ENCODE measurements around the gene UMPS. TPM values are rescaled to one million over a fixed set of nuclear protein-coding genes. Genes with fewer than 3 reads are reported as not detected.

Gene UMPS
- total and polyA plus RNA-seq, 2 experiments from 2014 or later, result 29.8 to 38.7 TPM

GRCh38 chr3:124759666-124760401 lies 29.6 kb downstream of the UMPS start:
- Histone ChIP-seq H3K27me3 (replicated peaks; ENCODE audit: insufficient read depth) (no peaks in the 10 kb centered on the region), H3K4me3 (no peak overlapping the region), H2AFZ (no peak overlapping the region), H3K27ac (peak overlapping the region; percentile 29), H3K4me1 (ENCODE audit: insufficient read depth) (peaks cover 14% of the 10 kb centered on the region), H3K9me2 (ENCODE audit: insufficient read depth) (no peaks in the 10 kb centered on the region), H3F3A (ENCODE audit: insufficient read depth) (peaks cover 32% of the 10 kb centered on the region), H3K36me3 (ENCODE audit: low read depth) (peaks cover 21% of the 10 kb centered on the region; the same call in 1 of the 2 replicates), H3K4me2 (ENCODE audit: unreplicated experiment) (no peak overlapping the region), H3K9me3 (ENCODE audit: low read depth) (no peaks in the 10 kb centered on the region), H3K79me2 (ENCODE audit: insufficient read depth) (no peaks in the 10 kb centered on the region), H3K9ac (peak overlapping the region; percentile 23; the same call in 1 of the 2 replicates), H4K20me1 (ENCODE audit: insufficient read depth) (no peaks in the 10 kb centered on the region)
- TF ChIP-seq EZH2 (IDR thresholded peaks at IDR 0.05; ENCODE audit: insufficient read depth, poor library complexity, severe bottlenecking) (no peak), EZH2phosphoT487 (IDR thresholded peaks at IDR 0.05; ENCODE audit: insufficient read depth, low read depth) (no peak)
- WGBS, 2 experiments (ENCODE audit: low coverage in 1 of 2, low lambda C conversion rate in 2 of 2, missing lambda C conversion rate in 2 of 2), result 57 to 65% methylated on average over 13 to 14 of the region's 14 CpGs
- in situ Hi-C loops (cut with MboI), result loop anchor here (5.0 kb wide), 1 partner anchor 142 kb away; no protein-coding TSS in a partner anchor
- peak; percentile 41 for DNase-seq

DNA sequence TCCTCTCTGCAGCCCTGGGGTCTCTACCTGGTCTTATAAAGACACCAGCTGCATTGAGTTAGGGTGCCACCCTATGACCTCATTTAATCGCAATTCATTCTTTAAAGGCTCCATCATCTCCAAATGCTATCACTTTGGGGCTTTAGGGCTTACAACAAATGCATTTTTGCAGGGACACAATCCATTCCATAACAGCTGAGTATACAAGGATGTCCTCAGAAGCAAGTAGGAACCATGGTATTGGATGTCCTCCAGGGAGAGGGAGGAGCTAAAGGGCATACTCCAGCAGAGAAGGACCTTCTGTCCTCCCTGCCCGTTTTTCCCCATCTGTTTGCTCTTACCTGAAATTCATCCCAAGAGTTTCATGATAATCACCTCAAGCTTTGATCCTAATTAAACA lies 30.3 kb downstream of the UMPS start:
- no peak for TF ChIP-seq EZH2phosphoT487 (IDR thresholded peaks at IDR 0.05; ENCODE audit: insufficient read depth, low read depth)
- no peak for TF ChIP-seq EZH2 (IDR thresholded peaks at IDR 0.05; ENCODE audit: insufficient read depth, poor library complexity, severe bottlenecking)
- Histone ChIP-seq H3K4me1 (ENCODE audit: insufficient read depth) (peaks cover 14% of the 10 kb centered on the region), H3K27ac (peak overlapping the region; percentile 29), H2AFZ (no peak overlapping the region), H3K27me3 (replicated peaks; ENCODE audit: insufficient read depth) (no peaks in the 10 kb centered on the region), H3F3A (ENCODE audit: insufficient read depth) (peaks cover 32% of the 10 kb centered on the region), H3K9me2 (ENCODE audit: insufficient read depth) (no peaks in the 10 kb centered on the region), H3K36me3 (ENCODE audit: low read depth) (peaks cover 24% of the 10 kb centered on the region; the same call in 1 of the 2 replicates), H4K20me1 (ENCODE audit: insufficient read depth) (no peaks in the 10 kb centered on the region), H3K9me3 (ENCODE audit: low read depth) (no peaks in the 10 kb centered on the region), H3K79me2 (ENCODE audit: insufficient read depth) (no peaks in the 10 kb centered on the region), H3K4me2 (ENCODE audit: unreplicated experiment) (no peak overlapping the region), H3K9ac (peak overlapping the region; percentile 23; the same call in 1 of the 2 replicates), H3K4me3 (no peak overlapping the region)
- in situ Hi-C loops (cut with MboI), result loop anchor here (5.0 kb wide), 1 partner anchor 142 kb away; no protein-coding TSS in a partner anchor
- DNase-seq, result peak; percentile 78
- WGBS, 2 experiments (ENCODE audit: low coverage in 1 of 2, low lambda C conversion rate in 2 of 2, missing lambda C conversion rate in 2 of 2), result 44 to 55% methylated on average over 2 of the region's 2 CpGs

DNA sequence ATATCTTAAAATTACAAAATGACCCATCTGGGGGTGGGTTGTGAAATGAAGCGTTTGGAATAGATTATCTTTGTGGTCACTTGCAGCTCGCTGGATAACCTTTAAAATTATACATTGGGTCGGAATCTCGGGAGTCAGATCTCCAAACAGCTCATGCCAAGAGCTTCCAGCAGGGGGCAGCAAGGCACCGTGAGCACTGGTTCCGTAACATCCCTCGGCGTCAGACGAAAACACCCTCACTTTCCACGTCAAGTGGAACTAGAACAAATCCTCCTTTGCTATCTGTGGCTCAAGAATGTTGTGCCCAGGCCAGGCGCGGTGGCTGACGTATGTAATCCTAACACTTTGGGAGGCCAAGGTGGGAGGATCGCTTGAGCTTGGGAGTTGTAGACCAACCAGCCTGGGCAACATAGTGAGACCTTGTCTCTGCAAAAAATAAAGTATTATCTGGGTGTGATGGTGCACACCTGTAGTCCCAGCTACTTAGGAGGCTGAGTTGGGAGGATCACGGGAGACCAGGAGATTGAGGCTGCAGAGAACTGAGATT lies 31.1 kb downstream of the UMPS start:
- no peaks in the 10 kb centered on the region for H3K79me2 ChIP-seq (ENCODE audit: insufficient read depth)
- peak overlapping the region; percentile 48 for H3K27ac ChIP-seq
- no peaks in the 10 kb centered on the region for H3K9me2 ChIP-seq (ENCODE audit: insufficient read depth)
- no peaks in the 10 kb centered on the region for H3K9me3 ChIP-seq (ENCODE audit: low read depth)
- H3K27me3 ChIP-seq (replicated peaks; ENCODE audit: insufficient read depth), result no peaks in the 10 kb centered on the region
- no peak for TF ChIP-seq EZH2phosphoT487 (IDR thresholded peaks at IDR 0.05; ENCODE audit: insufficient read depth, low read depth)
- no peak for TF ChIP-seq EZH2 (IDR thresholded peaks at IDR 0.05; ENCODE audit: insufficient read depth, poor library complexity, severe bottlenecking)
- peaks cover 14% of the 10 kb centered on the region for H3K4me1 ChIP-seq (ENCODE audit: insufficient read depth)
- 0 out of 2 replicates have a peak overlapping the region, but pooled peaks have one; percentile 9 for H2AFZ ChIP-seq
- no peaks in the 10 kb centered on the region for H4K20me1 ChIP-seq (ENCODE audit: insufficient read depth)
- peaks cover 32% of the 10 kb centered on the region for H3F3A ChIP-seq (ENCODE audit: insufficient read depth)
- peaks cover 24% of the 10 kb centered on the region; the same call in 1 of the 2 replicates for H3K36me3 ChIP-seq (ENCODE audit: low read depth)
- peak; percentile 90 for DNase-seq
- 9 to 11% methylated on average over 15 of the region's 15 CpGs for WGBS, 2 experiments (ENCODE audit: low coverage in 1 of 2, low lambda C conversion rate in 2 of 2, missing lambda C conversion rate in 2 of 2)
- in situ Hi-C loops (cut with MboI), result loop anchor here (5.0 kb wide), 1 partner anchor 141 kb away; no protein-coding TSS in a partner anchor
- H3K4me3 ChIP-seq, result no peak overlapping the region
- peak overlapping the region; percentile 44 for H3K9ac ChIP-seq
- H3K4me2 ChIP-seq (ENCODE audit: unreplicated experiment), result peak overlapping the region; percentile 19

GRCh38 chr3:124761935-124762660 lies 31.8 kb downstream of the UMPS start:
- 70% methylated on average over 6 of the region's 6 CpGs for WGBS, 2 experiments (ENCODE audit: low coverage in 1 of 2, low lambda C conversion rate in 2 of 2, missing lambda C conversion rate in 2 of 2)
- Histone ChIP-seq H3K36me3 (ENCODE audit: low read depth) (peaks cover 28% of the 10 kb centered on the region; the same call in 1 of the 2 replicates), H3K27me3 (replicated peaks; ENCODE audit: insufficient read depth) (no peaks in the 10 kb centered on the region), H2AFZ (no peak overlapping the region), H3K4me3 (no peak overlapping the region), H3K27ac (peak overlapping the region; percentile 48), H3K79me2 (ENCODE audit: insufficient read depth) (no peaks in the 10 kb centered on the region), H3K9ac (peak overlapping the region; percentile 44), H3K9me2 (ENCODE audit: insufficient read depth) (no peaks in the 10 kb centered on the region), H3F3A (ENCODE audit: insufficient read depth) (peaks cover 32% of the 10 kb centered on the region), H3K4me2 (ENCODE audit: unreplicated experiment) (peak overlapping the region; percentile 19), H4K20me1 (ENCODE audit: insufficient read depth) (no peaks in the 10 kb centered on the region), H3K4me1 (ENCODE audit: insufficient read depth) (peaks cover 14% of the 10 kb centered on the region), H3K9me3 (ENCODE audit: low read depth) (no peaks in the 10 kb centered on the region)
- DNase-seq, result no peak
- in situ Hi-C loops (cut with MboI), result loop anchor here (5.0 kb wide), 1 partner anchor 140 kb away; no protein-coding TSS in a partner anchor
- TF ChIP-seq EZH2 (IDR thresholded peaks at IDR 0.05; ENCODE audit: insufficient read depth, poor library complexity, severe bottlenecking), result no peak
- TF ChIP-seq EZH2phosphoT487 (IDR thresholded peaks at IDR 0.05; ENCODE audit: insufficient read depth, low read depth), result no peak

All from GM23248 (cell line).